GM18519 (cell line): ENCODE measurements around the gene MRPL37.

Source experiments
- ATAC-seq: cut with Tn5 transposase; IDR thresholded peaks from one replicate; pipeline ENCODE4 v1.9.1; 2021; ENCODE audit warnings: mild to moderate bottlenecking, moderate library complexity; ENCODE audit not compliant: unreplicated experiment, low FRiP score

Gene MRPL37

DNA sequence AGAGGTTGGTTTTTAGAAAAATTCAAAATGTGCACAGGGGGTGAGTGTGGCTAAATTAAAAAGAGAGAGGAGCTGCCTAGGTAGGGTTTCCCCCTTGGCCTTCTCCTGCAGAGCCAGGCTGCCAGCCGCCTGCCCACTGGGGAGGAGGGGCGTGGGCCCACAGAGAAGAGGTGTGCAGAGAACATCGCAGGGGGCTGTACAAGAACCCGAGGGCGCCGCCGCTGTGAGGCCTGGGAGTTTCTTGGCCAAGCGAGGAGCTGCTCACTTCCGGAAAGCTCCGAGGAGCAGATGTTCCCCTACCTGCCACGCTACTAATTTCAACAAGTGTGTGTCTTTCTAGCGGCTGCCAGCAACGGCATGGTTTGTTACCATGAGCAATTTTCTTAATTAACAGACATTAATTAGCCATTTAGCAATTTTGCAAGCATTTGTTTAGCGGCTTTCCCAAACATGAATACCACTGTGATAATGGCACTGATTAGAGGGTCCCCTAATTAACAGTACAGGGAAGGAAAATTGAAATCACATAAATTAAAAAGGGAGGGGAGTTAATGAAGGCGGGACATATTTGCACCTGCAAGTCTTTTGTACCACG, 59.7 kb downstream of the MRPL37 start:
- no peak for ATAC-seq

GRCh38 chr1:54260810-54261209, 60.8 kb downstream of the MRPL37 start:
- no peak for ATAC-seq

DNA sequence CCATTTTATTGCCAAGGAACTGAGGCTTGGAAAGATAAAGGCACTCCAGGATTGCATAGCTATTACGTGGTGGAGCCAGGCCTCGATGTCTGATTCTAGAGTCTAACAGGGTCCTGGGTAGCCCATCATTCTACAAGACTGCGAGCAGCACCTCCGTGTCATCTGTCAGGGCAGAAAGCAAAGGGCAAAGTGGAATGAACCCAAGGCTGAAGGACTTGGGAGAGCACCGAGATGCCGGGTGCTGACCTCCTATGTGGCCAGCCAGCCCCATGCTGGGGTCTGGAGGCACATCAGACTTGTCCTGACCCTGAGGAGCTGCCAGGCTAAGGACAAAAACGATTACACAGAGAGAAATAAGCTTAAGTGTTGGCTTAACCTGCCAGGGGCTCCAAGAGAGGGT, 62.3 kb downstream of the MRPL37 start:
- ATAC-seq, result no peak

GRCh38 chr1:54263601-54264226, 63.7 kb downstream of the MRPL37 start:
- no peak for ATAC-seq

GRCh38 chr1:54265126-54265525, 65.2 kb downstream of the MRPL37 start:
- no peak for ATAC-seq

GRCh38 chr1:54265659-54266058, 65.7 kb downstream of the MRPL37 start:
- ATAC-seq, result no peak

DNA sequence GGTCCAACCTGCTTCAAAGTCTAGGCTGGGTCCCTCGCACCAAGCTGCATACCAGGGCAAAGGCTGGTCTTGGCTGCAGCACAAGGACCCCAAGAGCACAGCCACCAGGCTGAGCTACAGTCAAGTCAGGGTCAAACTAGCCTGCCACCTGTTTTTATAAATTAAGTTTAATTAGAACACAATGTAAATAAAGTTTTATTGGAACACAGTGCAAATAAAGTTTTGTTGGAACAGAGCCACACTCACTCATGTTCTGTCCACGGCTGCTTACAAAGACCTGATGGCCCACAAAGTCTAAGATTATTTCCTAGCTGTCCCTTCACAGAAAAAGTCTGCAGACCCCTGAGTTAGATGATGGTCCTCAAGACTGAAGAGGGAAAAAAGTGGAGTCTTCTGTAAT, 66.2 kb downstream of the MRPL37 start:
- ATAC-seq, result no peak

GRCh38 chr1:54266908-54267307, 66.9 kb downstream of the MRPL37 start:
- no peak for ATAC-seq
